Kidney glomerular epithelial cell (primary cell): ENCODE results near the gene KCTD3.
A peak's percentile ranks its signal among the peaks of the same experiment; 100 is the strongest.

Experiments
- DNase-seq: peaks from one replicate; lab custom pipeline; 2025; lab: John Stamatoyannopoulos, UW

KCTD3 gene

DNA sequence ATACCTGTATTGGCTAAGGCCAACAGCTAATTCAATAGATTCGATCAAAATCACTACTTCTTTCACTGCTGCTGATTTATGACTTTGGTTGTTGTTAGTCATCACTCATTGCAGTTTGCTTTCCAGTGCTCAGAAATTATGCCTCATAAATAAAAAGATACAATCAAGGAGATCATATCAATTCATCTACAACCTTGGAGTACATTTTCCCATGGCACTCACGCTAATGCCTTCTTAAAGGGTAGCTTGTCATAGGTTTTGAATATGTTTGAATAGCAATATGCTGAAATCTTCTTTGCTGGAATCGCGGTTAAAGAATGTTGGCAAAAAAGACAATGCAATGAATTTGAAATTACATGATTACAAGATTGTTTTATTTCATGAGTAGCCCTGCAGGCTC, 89.9 kb downstream of the KCTD3 start:
- DNase-seq = no peak

- peak; percentile 47 for DNase-seq
These were observed 93.2 kb downstream of the KCTD3 start for GRCh38 chr1:215660259-215660658.

DNA sequence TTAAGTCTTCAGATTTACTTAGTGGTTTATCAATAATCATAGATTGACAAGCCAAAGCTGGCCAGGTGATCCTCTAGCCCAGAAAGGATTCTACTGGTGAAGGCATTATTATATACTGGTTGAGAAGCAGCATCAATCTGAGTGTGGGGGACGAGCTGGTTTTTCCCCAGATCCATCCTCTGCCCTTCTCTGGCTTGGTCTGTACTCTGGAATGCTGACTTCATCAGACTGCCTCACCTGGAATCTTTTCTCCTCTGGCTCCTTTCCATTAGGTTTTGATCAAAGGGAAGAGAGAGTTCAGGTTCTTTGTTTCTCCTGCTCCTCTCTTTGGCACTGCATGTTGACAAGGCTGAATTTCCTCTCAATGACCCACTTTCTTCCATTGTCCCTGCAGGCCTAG, 93.9 kb downstream of the KCTD3 start:
- DNase-seq = peak; percentile 11

DNA sequence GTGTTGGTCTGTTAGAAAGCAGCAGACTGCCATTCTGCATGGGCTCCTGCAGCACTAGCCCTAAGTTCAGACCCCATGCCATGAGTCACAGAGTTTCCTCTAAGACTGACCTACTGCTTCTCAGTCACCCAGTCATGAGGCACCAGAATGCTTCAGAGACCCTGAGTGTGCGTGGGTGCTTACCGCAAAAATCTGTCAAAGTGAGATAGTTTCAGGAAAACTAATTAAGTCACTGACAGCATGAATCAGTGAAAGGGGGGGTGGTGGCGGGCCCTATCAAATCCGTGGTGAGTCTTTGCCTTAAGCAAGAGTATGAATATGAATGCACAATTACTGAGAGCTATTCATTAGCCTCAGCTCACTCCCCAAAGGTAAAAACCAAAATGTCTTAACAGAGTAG, 98.1 kb downstream of the KCTD3 start:
- DNase-seq = peak; percentile 82

DNA sequence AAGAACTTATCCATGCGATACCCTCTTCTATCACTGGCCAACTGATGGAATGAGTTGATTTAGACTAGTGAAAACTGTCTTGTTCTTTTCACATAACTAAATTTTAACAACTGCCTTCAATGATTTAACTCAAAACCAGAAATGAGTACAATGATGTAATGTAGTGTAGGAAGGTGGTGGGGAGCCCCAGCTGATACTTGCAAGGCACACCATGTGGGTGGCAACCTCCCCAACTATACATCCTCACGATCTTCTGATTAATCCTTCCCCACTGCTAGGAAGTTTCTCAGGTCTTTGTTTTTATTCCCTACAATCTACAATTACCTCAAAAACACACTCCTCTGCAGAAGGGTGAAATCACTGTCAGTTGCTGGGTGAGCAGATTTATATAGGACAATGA, 100.7 kb downstream of the KCTD3 start:
- peak; percentile 59 for DNase-seq

DNA sequence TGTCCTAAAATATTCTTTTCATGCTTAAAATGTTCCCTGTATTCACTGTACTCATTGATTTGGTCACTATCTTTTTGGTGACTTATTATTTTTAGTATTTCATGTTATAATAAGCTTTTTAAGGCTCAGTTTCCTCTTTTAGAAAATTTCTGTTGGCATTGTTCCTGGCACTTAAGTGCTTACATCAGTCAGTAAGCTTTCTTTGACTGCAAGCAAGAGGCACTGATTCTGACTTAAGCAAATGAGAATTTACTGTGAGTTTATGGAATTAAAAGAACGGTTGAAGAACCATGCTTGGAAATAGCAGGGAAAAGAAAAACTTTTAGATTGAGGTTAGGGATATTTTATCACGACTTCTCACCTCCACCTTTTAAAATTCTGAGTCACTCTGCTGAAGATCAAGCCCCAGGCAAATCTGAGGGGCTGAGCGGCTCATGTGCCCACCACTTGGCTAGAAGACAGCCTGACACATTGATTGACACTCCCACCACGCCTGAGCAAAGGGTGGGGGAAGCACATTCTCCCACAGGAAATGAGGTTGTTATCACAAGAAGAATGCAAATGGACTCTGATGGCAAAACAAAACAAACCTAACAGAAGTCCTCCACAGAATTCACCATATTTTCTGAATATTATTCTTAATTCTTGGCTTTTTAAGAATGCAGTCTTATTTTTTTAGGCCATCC, 102.8 kb downstream of the KCTD3 start:
- DNase-seq = no peak
